ENCODE data around the gene LRMDA. TPM values are rescaled to one million over a fixed set of nuclear protein-coding genes. Genes with fewer than 3 reads are reported as not detected.

LRMDA gene
- total and polyA plus RNA-seq, 2 of the 8 experiments (the other 6 are each of a cell fraction or from before 2014, with no cell fraction given), result 0.86 to 2.8 TPM

DNA sequence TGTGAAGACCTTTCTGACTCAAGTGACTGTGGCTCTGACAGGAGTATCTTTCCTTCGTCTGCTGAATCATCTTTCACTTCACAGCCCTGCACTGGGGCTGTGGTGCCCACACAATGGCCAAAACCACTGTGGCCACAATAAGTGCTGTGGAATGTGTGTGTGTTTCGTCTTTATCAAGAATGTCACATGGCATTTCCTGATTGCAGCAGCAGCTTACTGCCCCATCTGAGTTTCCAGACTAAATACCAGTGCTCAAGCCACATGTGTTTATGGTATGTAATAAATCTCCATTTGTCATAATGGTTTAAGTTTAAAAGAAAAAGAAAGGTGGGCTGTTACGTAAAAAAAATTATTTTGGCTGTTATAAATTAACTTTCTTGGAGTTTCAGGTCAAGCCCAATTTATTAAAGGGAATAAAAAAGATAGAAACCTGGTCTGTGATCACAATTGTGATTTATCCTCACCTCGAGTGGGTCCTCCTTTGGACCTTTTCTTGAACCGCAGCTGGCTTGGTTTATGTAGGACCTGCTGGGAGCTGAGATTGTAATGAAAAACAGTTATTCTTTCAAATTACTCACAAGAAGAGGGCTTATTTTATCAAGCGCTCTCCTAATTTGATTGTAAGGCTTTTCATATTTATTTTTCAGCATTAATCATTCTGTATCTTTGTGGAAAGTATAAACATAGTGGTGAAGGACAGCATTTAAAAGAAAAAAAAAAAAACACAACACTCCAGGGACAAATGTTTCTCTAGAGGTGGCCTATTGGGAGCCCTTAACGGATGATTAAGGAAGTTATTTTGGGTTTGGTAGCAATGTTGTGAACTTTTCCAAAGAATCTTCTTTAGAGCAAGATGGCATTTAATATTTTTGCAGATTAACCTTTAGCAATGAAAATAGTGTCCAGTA, 116.2 kb downstream of the LRMDA start (continued):
- no peak for TF ChIP-seq CHD7 (IDR thresholded peaks at IDR 0.05; ENCODE audit: insufficient replicate concordance, low read length)
